ENCODE measurements around the gene JAK2.

DNA sequence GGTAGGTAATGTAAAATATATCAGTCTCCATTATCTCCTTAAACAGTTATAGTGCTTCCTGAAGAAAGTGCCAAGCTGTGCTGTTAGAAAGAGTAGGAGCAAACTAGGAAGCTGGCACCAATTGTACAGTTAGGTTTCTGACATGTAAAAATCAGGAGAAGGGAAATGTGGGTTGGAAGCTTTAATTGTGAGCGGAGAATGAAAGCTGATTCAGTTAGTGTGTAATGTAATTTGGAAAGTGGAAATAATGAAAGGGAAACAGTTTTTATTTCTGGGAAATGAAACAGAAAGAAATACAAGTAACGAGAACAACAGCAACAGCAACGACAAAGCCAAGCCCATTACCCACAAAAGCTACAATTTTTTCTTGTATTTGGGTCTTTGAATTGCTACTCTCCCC lies 48.8 kb upstream of the JAK2 start:
- TF ChIP-seq CTCF (IDR thresholded peaks at IDR 0.05 in 4 of 5, conservative IDR thresholded peaks at IDR 0.05 in 1 of 5) = no peak
- TF ChIP-seq POLR2A (IDR thresholded peaks at IDR 0.05) = no peak
